Esophagus muscularis mucosa (tissue), 3 donors: ENCODE data around the gene DNM3.

ENCODE experiments used
- CTCF ChIP-seq, 3 experiments: fragments of 200-600 bp in 2 of 3; fragments of 450-650 bp in 1 of 3; sonication (generic) in 2 of 3; IDR thresholded peaks; one replicate each; pipeline ENCODE4 v1.5.1; 2017 to 2019; ENCODE audit warnings: antibody characterized with exemption in 3 of 3, mild to moderate bottlenecking in 2 of 3, moderate library complexity in 1 of 3
- POLR2A ChIP-seq: fragments of 450-650 bp; IDR thresholded peaks from one replicate; pipeline ENCODE4 v1.6.1; 2017; ENCODE audit warnings: antibody characterized with exemption, moderate library complexity, mild to moderate bottlenecking, low read depth

DNA sequence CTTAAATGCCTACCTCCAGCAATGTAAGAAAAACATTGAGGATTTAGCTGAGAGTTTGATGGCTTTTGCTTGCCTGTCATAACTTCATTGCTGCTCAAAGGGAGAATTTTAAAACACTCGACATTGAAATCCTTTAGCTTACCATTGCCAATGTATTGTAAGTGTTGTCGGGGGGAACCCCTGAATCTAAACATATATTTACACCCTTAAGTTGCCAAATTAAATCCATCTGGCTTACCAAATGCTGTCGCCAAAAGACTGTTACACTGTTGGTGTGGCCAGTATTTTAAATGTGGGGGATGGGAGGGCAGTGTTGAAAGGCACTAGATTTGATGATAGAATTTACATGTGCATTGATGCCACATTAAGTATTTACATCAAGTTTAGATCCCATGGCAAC, 554.3 kb downstream of the DNM3 start:
- no peak for TF ChIP-seq CTCF (IDR thresholded peaks at IDR 0.05)
- no peak for TF ChIP-seq POLR2A
